PC-3 (cell line): Measurements from ENCODE around the gene SAMD9. TPM values are rescaled to one million over a fixed set of nuclear protein-coding genes. Genes with fewer than 3 reads are reported as not detected.

Experiments
- ATAC-seq: fragments of 200-7000 bp; cut with Tn5 transposase; 2 replicates; pipeline ENCODE4 v1.9.1; 2020; ENCODE audit warnings: mild to moderate bottlenecking, moderate library complexity
- BruUV-seq: library from RNA; stranded (reverse); fragments of 400-500 nt; replicated peaks from 2 replicates; lab custom pipeline; 2021; lab: Mats Ljungman, UMichigan
- CTCF ChIA-PET: fragments of 300-600 bp; sonication (Branson Sonifier 250); formaldehyde crosslinking; loops from one replicate; lab custom pipeline; 2022; ENCODE audit warnings: antibody characterized with exemption; lab: Charles Lee
- POLR2A ChIA-PET: fragments of 300-600 bp; sonication (Branson Sonifier 250); formaldehyde crosslinking; loops from one replicate; lab custom pipeline; 2022; ENCODE audit warnings: antibody characterized with exemption; ENCODE audit not compliant: unreplicated experiment; lab: Charles Lee
- DNase-seq: peaks from one replicate; pipeline ENCODE4 v3.0.0-alpha.2; 2015
- H2AFZ ChIP-seq: fragments of 300-600 bp; sonication (generic); 2 replicates; pipeline ENCODE4 v1.6.0; 2016; ENCODE audit warnings: antibody characterized with exemption, low read length
- H3F3A ChIP-seq: fragments of 300-600 bp; sonication (generic); one replicate; pipeline ENCODE4 v1.6.0; 2017; ENCODE audit warnings: antibody characterized with exemption, low read length, control low read depth, mild to moderate bottlenecking; ENCODE audit not compliant: unreplicated experiment
- H3K27ac ChIP-seq: fragments of 300-600 bp; sonication (generic); 2 replicates; pipeline ENCODE4 v1.5.1; 2016; ENCODE audit warnings: mild to moderate bottlenecking, low read length
- H3K27me3 ChIP-seq: fragments of 300-600 bp; sonication (generic); 2 replicates; pipeline ENCODE4 v1.6.1; 2016; ENCODE audit warnings: low read length, mixed read lengths
- H3K36me3 ChIP-seq: fragments of 300-600 bp; sonication (generic); 2 replicates; pipeline ENCODE4 v1.6.1; 2016; ENCODE audit warnings: low read depth, mixed run types, low read length, mixed read lengths
- H3K4me1 ChIP-seq: fragments of 300-600 bp; sonication (generic); 2 replicates; pipeline ENCODE4 v1.5.1; 2016; ENCODE audit warnings: low read length; ENCODE audit not compliant: insufficient read depth
- H3K4me2 ChIP-seq: fragments of 300-600 bp; sonication (generic); 2 replicates; pipeline ENCODE4 v1.6.0; 2016; ENCODE audit warnings: low read length
- H3K4me3 ChIP-seq: fragments of 300-600 bp; sonication (generic); 2 replicates; pipeline ENCODE4 v1.5.1; 2016; ENCODE audit warnings: mild to moderate bottlenecking, low read length, mixed read lengths
- H3K79me2 ChIP-seq: fragments of 300-600 bp; sonication (generic); 2 replicates; pipeline ENCODE4 v1.6.1; 2017; ENCODE audit warnings: low read length, mixed read lengths
- H3K9ac ChIP-seq: fragments of 300-600 bp; sonication (generic); 2 replicates; pipeline ENCODE4 v1.6.0; 2016; ENCODE audit warnings: mild to moderate bottlenecking, low read length
- H3K9me2 ChIP-seq: fragments of 300-600 bp; sonication (generic); replicated peaks from 2 replicates; pipeline ENCODE4 v1.6.1; 2016; ENCODE audit warnings: mixed run types, low read length, mixed read lengths
- H3K9me3 ChIP-seq: fragments of 300-600 bp; sonication (generic); 2 replicates; pipeline ENCODE4 v1.6.1; 2016; ENCODE audit warnings: low read length, mixed read lengths
- H4K20me1 ChIP-seq: fragments of 300-600 bp; sonication (generic); 2 replicates; pipeline ENCODE4 v1.6.1; 2016; ENCODE audit warnings: low read length, mixed read lengths
- CTCF ChIP-seq: fragments of 300-600 bp; sonication (generic); conservative IDR thresholded peaks from 2 replicates; pipeline ENCODE4 v1.5.1; 2017; ENCODE audit warnings: antibody characterized with exemption, low read depth, mild to moderate bottlenecking, low read length
- EZH2 ChIP-seq: fragments of 300-600 bp; sonication (generic); IDR thresholded peaks from one replicate; pipeline ENCODE4 v1.6.1; 2017; ENCODE audit warnings: antibody characterized with exemption, mild to moderate bottlenecking, low read length; ENCODE audit not compliant: unreplicated experiment
- EZH2phosphoT487 ChIP-seq: fragments of 300-600 bp; sonication (generic); IDR thresholded peaks from 2 replicates; pipeline ENCODE4 v1.6.1; 2018; ENCODE audit warnings: mild to moderate bottlenecking, antibody characterized with exemption, low read length, borderline replicate concordance
- intact Hi-C: fragments of 100-400 bp; cut with micrococcal nuclease; formaldehyde crosslinking; loops from 2 replicates; pipeline ENCODE4 v1.9.0; 2023
- total RNA-seq: library from RNA; depleted of rRNA; stranded (reverse); fragments of >200 nt; gene quantifications from 2 replicates; pipeline ENCODE4 v1.2.3, GENCODE V29; 2014

SAMD9 gene
- total RNA-seq, 1 experiment from 2014 or later: 3.0 TPM

- H2AFZ ChIP-seq: no peak overlapping the region
- H4K20me1 ChIP-seq: no peaks in the 10 kb centered on the region
- no peak overlapping the region for H3K4me3 ChIP-seq
- H3K4me1 ChIP-seq: peaks cover 13% of the 10 kb centered on the region
- H3K9me3 ChIP-seq: no peaks in the 10 kb centered on the region
- no peaks in the 10 kb centered on the region for H3F3A ChIP-seq
- ChIA-PET POLR2A (no interaction called here), CTCF (no interaction called here)
- H3K9me2 ChIP-seq: no peaks in the 10 kb centered on the region
- H3K27ac ChIP-seq: no peak overlapping the region
- H3K27me3 ChIP-seq: no peaks in the 10 kb centered on the region
- TF ChIP-seq EZH2phosphoT487 (no peak), EZH2 (no peak), CTCF (no peak)
- H3K4me2 ChIP-seq: no peak overlapping the region
- ATAC-seq (no peak), DNase-seq (no peak)
- H3K79me2 ChIP-seq: no peaks in the 10 kb centered on the region
- intact Hi-C loops: no loop called here
- H3K36me3 ChIP-seq: no peaks in the 10 kb centered on the region
- no TSS peak for BruUV-seq
- no peak overlapping the region for H3K9ac ChIP-seq
Measured at GRCh38 chr7:93140582-93141191, 22.9 kb upstream of the SAMD9 start.

- Histone ChIP-seq H3K4me1 (peaks cover 13% of the 10 kb centered on the region), H4K20me1 (no peaks in the 10 kb centered on the region), H3K36me3 (no peaks in the 10 kb centered on the region), H3K27ac (no peak overlapping the region), H3K4me2 (no peak overlapping the region), H3K9me2 (no peaks in the 10 kb centered on the region), H3K4me3 (no peak overlapping the region), H3K79me2 (no peaks in the 10 kb centered on the region), H3F3A (no peaks in the 10 kb centered on the region), H3K27me3 (no peaks in the 10 kb centered on the region), H3K9ac (no peak overlapping the region), H2AFZ (no peak overlapping the region), H3K9me3 (no peaks in the 10 kb centered on the region)
- BruUV-seq: no TSS peak
- DNase-seq: no peak
- CTCF ChIA-PET: no interaction called here
- intact Hi-C loops: no loop called here
- ATAC-seq: no peak
- POLR2A ChIA-PET: no interaction called here
- TF ChIP-seq CTCF: no peak
Measured at GRCh38 chr7:93138576-93138975, 20.8 kb upstream of the SAMD9 start.

GRCh38 chr7:93133005-93133404 lies 15.2 kb upstream of the SAMD9 start:
- Histone ChIP-seq H3K9ac (no peak overlapping the region), H3K9me3 (no peaks in the 10 kb centered on the region), H3K9me2 (no peaks in the 10 kb centered on the region), H2AFZ (no peak overlapping the region), H3F3A (no peaks in the 10 kb centered on the region), H3K36me3 (no peaks in the 10 kb centered on the region), H4K20me1 (no peaks in the 10 kb centered on the region), H3K4me3 (no peak overlapping the region), H3K4me1 (peaks cover 6% of the 10 kb centered on the region; the same call in 1 of the 2 replicates), H3K79me2 (no peaks in the 10 kb centered on the region), H3K27ac (no peak overlapping the region), H3K4me2 (no peak overlapping the region), H3K27me3 (no peaks in the 10 kb centered on the region)
- no peak for DNase-seq
- BruUV-seq: no TSS peak
- TF ChIP-seq CTCF (no peak), EZH2 (no peak), EZH2phosphoT487 (no peak)
- intact Hi-C loops: no loop called here
- ChIA-PET POLR2A (no interaction called here), CTCF (no interaction called here)
- ATAC-seq: no peak
